HS-27A (cell line): Measurements from ENCODE around the gene OTOGL.
A peak's percentile ranks its signal among the peaks of the same experiment; 100 is the strongest.
"Not testable (repeated sequence)": the region's sequence is repeated elsewhere in the genome, so short reads cannot be mapped to it uniquely, and the experiment has no call there.

Source experiments
- DNase-seq: peaks from one replicate; pipeline ENCODE4 v3.0.0-alpha.2; 2012; ENCODE audit warnings: low read depth, missing footprints

The OTOGL gene

DNA sequence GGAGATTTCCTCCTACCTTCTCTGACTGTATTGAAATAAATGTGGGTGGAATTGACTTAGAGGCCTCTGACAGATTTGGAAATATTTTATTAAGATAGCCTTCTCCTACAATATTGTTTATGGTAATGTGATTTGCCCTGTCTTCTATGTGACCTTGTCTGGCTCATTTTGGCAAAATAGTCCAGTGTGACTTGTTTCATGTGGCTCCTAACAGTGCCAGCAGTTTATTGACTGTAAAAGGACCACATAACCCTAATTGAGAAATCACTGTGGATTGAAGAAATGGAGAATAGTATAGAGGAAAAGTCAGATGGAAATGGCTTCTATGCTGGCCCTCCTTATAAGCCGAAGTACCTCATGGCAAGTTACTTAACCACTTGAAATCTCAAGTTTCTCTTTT lies 173.8 kb downstream of the OTOGL start:
- no peak for DNase-seq

DNA sequence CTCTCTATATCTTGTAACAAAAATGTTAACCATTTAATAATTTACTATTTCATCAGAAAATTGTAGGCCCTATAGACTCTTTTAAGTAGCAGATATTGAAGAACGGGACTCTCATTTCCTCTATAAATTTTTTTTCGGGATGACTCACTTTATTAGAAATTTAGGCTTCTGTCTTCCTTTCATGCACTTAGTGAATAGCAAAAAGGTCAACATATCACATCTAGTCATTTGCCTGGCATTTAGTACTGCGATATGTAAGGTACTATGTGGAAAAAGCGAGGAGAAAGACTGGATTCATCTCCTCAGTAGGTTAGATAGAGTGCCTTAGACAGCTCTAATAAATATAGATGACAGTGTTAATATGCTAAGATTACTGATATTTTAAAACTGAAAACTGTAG lies 178.4 kb downstream of the OTOGL start:
- DNase-seq = no peak

DNA sequence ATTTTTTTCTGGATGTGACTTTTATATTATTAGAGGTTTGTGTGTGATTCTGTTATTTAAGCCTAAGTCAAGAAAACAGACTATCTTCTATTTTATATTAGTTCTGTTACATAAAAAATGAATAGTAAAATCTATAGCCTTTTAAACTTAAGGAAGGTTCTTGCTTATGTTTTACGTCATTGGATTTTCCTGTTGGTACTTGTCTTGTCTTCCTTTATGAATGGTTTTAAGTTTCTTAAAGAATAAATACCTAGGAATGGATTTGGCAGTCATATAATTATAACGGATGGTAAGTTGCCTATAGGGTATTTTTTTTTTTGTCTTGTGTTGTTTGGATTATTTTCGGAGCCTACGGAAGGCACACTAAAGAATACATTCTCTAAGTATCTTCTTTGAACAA lies 182.9 kb downstream of the OTOGL start:
- DNase-seq = no peak

DNA sequence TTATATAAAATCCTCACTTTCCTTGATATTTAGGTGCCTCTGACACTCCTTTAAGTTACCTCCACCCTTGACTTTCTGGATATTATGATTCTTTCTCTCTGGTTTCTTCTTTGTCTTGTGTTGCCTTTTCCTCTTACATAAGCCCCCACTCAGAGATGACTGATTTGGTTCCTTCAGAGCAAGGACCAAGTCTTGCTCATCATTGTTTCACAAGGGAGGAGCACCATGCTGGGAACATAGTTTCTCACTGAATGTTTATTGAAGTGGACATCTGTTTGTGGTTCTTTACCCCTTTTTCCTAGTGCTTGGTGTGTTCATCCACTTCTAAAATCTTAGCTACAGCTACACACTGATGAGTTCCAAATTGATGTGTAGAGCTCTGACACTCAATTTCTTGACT lies 183.4 kb downstream of the OTOGL start:
- no peak for DNase-seq

DNA sequence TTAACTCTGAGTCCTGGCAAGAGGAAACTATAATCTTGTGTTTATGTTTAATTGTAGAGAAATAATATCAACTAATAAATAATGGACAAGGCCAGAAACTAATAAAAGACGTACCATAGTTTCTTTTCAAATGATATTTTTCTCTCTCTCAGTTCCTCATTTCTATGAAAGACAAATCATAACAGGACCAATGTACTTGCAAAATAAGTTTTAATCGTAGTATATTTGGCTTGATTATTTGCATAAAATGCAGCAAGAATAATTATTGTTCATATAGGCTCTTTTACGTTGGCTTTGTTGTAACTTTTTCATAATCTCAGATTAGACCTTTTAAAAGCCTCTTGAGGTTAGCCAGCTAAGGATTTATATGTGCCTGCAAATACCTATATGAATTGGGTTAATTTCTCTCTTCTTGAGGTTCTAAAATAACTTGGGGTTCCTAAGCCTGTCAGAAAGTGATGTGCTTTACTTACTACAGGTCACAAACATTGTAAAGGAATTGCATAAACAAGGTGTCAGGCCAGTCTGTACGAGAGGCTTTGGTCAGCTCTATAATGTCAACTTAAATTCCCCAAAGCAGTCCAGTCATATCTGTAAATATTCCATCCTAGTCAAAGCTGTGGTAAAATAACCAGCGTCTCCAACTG lies 191.9 kb downstream of the OTOGL start:
- no peak for DNase-seq

DNA sequence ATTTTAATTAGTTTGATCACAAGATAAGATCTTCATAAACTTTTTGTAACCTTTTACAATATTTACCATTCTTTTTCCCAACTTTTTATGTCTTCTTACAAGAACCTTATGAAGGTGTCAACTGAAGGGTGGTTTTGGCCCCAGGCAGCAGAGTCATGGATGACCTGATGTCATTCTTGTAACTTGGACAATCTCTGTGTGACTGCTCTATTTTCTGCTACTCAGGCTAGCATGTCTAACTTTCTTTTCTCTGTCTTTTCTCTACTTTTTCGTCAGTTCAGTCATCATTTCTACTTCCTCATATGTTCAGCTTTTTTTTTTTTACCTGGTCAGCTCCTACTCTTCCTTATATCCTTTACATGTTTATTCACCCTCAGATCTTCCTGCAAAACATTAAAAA lies 194.0 kb downstream of the OTOGL start:
- DNase-seq = no peak

DNA sequence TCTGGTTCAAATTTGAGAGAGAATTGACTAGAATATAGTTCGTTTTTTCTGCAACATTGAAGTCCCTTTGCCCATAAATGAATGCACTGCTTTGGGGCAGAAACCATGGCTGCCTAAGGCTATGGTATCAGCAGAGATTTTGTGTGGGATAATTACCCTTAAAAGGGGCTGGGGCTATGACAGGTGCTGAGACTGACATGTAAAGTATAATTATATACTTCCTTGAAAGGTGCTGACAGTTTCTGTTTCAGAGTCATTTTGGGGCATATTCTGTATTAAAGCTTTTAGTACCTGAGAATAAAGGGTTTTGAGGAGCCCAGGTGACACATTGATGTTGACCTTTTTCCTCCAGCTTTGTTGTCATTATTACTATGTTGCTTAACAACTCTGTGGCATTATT lies 194.4 kb downstream of the OTOGL start:
- DNase-seq = no peak

DNA sequence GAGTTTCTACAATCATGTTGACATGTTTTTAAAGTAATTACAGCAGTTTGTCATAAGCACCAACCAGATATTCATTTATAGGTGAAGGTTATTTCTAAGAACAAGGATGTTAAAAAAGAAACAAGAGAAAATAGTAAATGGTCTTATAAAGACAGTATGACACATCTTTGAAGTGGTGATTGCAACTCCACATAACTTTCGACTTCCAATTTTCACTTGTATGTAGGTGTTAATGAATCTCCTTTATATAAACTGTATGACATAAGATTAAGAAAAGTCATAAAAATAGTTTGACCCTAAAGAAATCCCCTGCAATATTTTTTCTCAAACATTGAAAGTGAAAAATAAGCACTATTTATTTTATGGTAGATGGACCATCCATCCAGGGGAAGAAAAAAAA lies 199.9 kb downstream of the OTOGL start:
- DNase-seq = no peak

DNA sequence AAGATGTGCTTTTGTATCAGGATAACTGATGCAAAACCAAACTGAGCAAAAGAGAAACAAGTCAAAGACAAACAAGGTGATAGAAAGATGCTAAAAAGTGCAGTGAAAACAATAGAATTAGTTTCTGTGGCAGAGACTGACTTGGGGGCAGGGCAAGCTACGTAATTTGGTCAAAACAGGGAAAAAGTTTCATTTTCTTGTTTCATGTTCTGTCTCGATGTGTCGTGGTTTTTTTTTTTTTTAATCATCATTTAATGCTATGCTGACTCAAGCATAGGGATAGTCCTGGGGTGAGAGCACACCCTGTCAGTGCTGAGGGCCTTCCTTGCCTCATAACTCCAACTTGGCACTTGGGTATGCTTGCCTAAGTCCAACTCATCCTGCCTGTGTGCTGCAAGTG lies 200.6 kb downstream of the OTOGL start:
- no peak for DNase-seq

DNA sequence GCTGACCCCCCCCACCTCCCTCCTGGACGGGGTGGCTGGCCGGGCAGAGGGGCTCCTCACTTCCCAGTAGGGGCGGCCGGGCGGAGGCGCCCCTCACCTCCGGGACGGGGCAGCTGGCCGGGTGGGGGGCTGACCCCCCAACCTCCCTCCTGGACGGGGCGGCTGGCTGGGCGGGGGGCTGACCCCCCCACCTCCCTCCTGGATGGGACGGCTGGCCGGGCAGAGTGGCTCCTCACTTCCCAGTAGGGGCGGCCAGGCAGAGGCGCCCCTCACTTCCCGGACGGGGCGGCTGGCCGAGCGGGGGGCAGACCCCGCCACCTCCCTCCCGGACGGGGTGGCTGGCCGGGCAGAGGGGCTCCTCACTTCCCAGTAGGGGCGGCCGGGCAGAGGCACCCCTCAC lies 208.1 kb downstream of the OTOGL start:
- DNase-seq = not testable (repeated sequence)

DNA sequence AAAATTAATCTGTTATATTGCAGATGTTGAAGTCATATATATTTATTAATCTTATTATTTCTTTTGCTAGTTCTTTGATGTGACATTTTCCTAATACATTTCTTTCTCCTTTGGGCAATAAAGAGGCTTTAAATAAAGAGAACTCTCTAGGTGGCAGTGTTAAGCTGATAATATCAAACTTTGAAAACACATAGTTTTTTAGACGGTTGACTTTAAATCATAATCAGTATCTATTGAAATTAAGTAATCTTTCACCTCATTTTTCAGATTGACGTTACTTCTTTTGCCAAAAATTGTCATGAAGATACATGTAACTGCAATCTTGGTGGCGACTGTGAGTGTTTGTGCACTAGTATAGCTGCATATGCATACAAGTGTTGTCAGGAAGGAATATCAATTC lies 213.9 kb downstream of the OTOGL start:
- no peak for DNase-seq

DNA sequence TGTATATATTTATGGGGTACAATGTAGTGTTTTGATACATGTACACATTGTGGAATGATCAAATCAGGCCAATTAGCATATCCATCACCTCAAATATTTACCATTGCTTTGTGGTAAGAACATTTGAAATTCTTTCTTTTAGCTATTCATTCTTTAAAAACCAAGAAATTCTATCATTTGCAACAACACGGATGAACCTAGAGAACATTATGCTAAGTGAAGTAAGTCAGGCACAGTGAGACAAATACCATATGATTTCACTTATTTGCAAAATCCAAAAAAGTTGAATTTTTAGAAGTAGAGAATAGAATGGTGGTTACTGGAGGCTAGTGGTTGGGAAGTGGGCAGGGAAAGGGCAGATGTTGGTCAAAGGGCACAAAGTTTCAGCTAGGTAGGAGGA lies 215.4 kb downstream of the OTOGL start:
- DNase-seq = no peak

DNA sequence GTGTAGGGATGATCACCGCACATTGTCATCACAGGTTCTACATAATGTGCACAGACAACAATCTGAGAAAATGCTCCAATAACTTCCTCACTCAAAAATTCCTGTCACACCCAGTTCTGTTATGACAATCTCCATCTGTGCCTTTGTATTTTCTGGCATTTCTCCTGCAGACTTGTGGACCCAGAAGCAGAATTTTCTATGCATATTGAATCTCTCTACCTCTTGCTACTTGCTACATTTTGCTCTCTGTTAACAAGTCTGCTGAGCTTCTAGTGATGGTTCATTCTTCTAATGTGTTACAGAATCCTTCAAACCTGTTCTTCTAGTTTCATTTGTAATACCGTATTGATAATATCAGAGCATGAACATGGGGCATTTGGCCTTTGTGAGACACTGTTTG lies 216.9 kb downstream of the OTOGL start:
- DNase-seq = no peak

DNA sequence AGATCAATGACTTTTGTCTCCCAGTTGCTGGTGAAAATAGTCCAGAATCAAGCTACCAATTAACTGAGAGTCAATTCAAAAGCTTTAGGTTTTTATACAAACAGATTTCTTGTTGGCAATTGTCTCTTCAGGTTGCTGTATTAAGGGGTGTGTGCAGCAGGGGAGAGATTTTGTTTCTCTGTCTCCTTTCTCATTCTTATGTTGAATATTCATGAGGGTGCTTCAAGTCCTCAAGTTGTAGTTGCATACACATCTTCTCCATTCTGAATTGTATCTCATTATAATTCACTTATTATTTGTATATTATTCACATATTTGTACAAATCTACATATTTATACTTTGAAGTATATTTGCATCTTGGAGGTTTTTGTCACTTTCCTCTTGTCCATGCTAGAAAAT lies 218.0 kb downstream of the OTOGL start:
- no peak for DNase-seq

DNA sequence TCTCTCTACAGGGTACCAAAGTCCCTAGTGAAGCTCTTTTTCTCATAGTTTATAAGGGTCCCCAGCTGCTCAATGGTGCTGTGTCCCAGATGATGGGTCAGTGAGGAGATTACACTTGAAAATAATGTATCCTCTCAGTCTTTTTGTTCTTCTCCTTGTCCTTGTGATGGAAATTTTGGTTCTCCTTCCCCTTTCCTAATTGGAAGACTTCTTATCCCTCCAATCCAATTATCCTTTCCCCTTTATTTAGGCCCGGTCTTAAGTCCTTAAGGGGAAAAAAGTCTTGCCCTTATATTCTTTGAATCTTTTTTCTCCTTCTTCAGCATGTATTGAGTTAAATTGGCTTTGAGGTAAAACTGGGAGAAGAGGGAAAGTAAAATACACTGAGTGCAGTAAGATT lies 218.6 kb downstream of the OTOGL start:
- DNase-seq = no peak

DNA sequence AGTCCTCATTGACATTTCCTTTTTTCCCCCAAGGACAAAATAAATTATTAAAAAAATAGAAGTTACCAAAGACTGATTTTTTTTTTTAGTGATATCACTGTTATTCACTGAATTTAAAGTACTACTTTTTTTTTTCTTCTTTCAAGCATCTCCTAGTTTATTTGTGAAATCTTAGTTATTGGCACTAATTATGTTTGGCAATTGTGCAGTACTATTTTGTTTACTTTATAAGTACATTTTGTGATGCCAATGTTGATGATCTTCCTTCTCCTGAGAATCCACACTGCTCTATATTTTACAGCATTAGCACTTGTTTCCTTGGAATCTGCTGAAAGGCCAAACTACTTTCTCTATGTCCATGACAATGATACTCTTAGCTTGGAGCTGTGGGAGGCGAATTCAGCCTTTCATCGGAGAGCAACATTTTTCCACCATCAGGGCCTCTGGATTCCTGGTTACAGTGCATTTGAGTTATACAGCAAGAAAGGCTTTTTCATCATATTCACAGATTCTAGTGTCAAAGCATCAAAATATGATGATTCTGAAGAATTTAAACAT lies 220.9 kb downstream of the OTOGL start:
- DNase-seq = no peak

DNA sequence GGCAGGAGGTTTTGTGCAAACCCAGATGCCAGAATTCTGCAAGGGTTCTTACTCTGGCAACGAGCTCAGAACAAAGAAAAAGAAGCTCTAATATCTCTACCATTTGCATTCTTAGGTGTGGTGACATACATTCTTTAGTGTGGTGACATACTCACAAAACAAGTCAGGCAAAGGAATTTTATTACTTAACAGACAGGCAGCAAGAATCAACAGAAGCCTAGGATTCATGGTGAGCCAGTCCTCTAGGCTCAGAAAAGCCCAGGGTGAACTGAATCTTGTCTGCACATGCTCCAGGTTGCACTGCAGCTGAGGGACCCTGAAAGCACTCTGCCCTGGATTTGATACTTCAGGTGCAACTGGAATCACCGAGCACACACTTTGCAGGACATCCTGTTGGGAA lies 222.3 kb downstream of the OTOGL start:
- no peak for DNase-seq

DNA sequence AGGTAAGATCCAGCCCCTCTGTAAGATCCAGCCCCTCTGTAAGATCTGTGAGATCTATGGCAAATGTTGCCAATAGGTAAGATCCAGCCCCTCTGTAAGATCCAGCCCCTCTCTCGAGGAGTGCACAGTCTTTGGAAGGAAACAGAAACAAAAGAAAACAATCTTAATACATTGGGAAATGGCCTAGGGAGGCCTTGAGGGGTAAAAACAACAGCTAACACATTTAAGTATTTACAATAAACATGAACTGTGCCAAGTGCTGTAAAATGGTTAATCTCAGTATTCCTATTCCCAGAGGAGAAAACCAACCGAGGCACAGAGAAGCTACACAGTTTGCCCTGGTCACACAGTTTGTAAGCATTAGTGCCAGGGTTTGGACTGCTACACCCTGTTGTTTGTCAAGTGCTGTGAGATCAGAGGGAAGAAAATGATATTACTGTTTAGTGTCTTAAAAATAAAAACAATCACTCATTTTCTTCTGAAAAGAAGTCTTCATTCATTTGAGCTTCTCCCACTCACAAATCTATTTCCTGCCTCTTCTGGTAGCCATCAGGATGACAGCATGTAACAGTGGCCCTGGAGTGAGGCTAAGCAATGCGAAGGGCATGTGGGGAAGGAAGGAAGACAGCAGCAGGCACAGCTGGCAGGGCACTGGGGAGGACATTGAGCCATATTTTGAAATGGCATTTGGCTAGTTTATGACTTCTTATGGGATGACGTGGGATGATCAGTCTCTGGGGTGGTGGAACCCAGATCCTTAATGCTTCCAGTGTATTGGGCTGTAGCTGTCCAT lies 226.0 kb downstream of the OTOGL start:
- DNase-seq = no peak

DNA sequence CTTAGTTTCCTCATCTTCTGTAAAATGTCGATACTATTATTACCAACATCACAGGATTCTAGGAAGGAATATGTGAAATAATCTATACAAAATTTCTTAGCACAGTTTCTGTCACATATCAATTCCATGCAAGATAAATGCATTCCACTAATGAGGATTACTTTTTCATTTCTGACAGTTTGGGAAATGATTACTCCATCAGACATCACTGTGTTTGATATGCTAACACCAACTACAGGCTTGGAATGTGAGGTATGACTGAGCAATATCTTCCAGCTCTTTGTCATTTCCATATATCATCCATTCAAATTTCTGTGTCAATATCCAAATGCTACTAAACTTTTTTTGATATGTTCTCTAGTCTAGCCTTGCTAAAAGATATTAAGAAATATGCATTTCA lies 233.5 kb downstream of the OTOGL start:
- DNase-seq = no peak

DNA sequence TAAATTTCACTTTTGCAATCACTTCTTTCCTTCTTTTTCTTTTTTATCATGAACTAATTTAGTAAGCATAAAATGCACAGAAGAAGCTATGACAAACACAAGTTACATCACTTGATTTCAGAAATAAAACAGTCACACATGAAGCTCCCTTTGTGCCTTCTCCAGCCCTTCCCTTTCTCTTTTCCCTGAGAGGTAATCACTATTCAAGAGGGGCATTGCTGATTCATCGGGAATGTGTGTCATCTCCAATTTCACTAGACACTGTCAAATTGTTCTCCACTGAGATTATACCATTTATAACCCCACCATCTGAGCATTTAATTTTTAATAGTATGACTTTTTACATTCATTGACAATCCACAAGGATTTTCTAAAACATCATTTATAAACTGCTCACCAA lies 253.1 kb downstream of the OTOGL start:
- DNase-seq = no peak

DNA sequence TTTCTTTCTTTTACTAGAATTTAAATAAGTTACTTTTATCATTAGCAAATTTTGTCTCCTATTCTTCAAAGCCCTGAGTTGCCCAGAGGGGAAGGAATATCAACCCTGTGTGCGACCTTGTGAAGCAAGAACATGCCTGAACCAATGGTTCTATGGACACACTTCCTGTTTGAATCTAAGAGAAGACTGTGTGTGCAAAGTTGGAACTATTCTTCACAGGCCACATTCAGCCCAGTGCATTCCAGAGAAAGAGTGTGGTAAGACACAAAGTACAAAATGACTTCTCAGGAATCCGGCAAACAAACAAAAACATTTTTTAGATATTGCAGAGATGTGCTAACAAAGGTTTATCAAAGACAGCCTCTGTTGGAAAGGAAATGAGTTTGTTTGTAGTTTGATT lies 253.9 kb downstream of the OTOGL start:
- DNase-seq = peak; percentile 2

DNA sequence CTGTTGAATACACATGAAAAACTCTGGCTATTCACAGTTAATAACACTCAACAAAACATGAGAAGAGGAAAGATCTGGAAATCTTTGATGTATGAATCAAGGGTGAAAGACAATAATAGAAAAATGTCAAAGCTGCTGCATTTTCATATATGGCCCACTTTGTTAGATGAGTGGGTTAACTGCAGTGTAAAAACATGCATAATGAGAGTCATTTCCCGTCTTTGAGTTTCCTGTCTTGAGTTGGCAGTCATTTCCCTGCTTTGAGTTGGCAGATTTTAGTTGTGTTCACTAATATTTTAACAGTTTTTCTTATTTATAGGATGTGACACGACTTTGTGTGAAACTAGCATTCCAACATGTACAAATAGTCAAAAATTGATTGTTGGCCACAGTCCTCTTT lies 256.8 kb downstream of the OTOGL start:
- no peak for DNase-seq

DNA sequence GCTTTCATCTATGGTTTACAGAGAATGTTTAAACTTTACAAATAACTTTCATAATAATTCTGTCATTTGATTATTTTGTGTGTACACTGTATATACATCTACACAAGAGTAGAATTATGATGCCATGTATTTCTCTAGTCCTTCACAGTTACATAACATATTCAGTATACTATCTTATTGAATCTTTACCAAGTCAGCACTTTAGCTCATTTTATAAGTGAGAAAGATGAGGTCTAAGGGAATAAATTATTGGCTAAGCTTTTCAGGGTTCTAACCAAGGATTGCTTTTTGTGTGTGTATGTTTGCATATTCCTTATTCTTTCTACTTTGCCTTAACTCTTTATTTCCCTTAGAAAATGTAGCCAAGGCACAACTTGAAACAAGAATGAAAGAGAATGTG lies 260.4 kb downstream of the OTOGL start:
- DNase-seq = no peak

DNA sequence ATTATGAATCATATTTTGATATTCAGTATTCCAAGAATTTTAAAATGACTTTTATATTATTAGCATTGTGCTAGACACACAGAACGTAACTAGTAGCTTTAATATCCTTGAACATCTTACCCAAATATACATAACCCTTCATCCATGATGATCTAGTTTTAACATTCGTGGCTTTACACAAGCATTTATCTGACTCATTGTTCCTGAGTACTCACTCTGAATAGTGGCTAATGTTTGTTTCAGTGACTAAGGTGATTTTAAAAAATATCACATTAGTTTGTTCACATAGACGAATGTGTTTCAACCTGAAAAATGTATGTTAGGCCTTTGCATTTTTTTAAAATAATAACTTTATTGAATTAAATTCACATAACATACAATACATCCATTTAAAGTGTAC lies 264.7 kb downstream of the OTOGL start:
- no peak for DNase-seq
